ENCODE results near the gene ATF6. TPM values are rescaled to one million over a fixed set of nuclear protein-coding genes. Genes with fewer than 3 reads are reported as not detected.

ATF6 gene
- total RNA-seq, 1 experiment from 2014 or later = 16.4 TPM

DNA sequence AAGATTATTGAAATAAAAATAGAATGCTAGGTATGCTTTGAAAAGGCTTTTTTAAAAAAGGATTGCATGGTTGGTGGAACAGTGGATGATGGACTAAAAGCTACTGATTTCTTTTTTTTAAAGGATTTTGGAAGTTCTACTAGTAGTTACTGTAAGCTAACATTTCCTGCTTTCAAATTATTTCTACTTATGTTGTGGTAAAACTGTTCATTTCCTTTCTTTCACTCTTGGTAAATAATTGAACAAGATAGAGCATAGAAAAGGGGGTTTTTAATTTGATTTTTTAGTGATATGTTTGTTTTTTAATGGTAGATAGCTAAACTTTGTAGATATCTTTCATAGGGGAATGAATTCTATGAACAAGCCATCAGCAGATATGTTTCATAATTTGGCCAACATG is 153.1 kb downstream of the ATF6 start:
- ChIA-PET POLR2A (no interaction called here), CTCF (no interaction called here)
- in situ Hi-C loops (cut with HindIII; ENCODE audit: low pct_unique_long_range_greater_than_20kb, low sequenced_read_pairs) = no loop called here
- Histone ChIP-seq H3K36me3 (ENCODE audit: control insufficient read depth, insufficient read depth, low read length) (no peaks in the 10 kb centered on the region), H3K27ac (ENCODE audit: low read length) (no peak overlapping the region), H3K27me3 (ENCODE audit: control insufficient read depth, insufficient read depth, low read length) (no peaks in the 10 kb centered on the region), H3K4me3 (ENCODE audit: low read depth in 2 of 2, low read length in 2 of 2) (no peak overlapping the region), H3K4me1 (ENCODE audit: control insufficient read depth, insufficient read depth, low read length) (no peaks in the 10 kb centered on the region), H3K9me3 (ENCODE audit: control insufficient read depth, insufficient read depth, low read depth, low read length) (no peaks in the 10 kb centered on the region)
- ATAC-seq (no peak), DNase-seq (ENCODE audit: low read depth, low spot score) (no peak)
- TF ChIP-seq, protein P1, sequence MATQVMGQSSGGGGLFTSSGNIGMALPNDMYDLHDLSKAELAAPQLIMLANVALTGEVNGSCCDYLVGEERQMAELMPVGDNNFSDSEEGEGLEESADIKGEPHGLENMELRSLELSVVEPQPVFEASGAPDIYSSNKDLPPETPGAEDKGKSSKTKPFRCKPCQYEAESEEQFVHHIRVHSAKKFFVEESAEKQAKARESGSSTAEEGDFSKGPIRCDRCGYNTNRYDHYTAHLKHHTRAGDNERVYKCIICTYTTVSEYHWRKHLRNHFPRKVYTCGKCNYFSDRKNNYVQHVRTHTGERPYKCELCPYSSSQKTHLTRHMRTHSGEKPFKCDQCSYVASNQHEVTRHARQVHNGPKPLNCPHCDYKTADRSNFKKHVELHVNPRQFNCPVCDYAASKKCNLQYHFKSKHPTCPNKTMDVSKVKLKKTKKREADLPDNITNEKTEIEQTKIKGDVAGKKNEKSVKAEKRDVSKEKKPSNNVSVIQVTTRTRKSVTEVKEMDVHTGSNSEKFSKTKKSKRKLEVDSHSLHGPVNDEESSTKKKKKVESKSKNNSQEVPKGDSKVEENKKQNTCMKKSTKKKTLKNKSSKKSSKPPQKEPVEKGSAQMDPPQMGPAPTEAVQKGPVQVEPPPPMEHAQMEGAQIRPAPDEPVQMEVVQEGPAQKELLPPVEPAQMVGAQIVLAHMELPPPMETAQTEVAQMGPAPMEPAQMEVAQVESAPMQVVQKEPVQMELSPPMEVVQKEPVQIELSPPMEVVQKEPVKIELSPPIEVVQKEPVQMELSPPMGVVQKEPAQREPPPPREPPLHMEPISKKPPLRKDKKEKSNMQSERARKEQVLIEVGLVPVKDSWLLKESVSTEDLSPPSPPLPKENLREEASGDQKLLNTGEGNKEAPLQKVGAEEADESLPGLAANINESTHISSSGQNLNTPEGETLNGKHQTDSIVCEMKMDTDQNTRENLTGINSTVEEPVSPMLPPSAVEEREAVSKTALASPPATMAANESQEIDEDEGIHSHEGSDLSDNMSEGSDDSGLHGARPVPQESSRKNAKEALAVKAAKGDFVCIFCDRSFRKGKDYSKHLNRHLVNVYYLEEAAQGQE (IDR thresholded peaks at IDR 0.05; ENCODE audit: insufficient read depth in 1 of 2, low read depth in 2 of 2, low read length in 1 of 2) = no peak
- TF ChIP-seq TCF7L2 (IDR thresholded peaks at IDR 0.05; ENCODE audit: low read depth, low read length) (no peak), SIN3A (IDR thresholded peaks at IDR 0.05; ENCODE audit: borderline replicate concordance, insufficient read depth, low read depth, low read length) (no peak), POLR2AphosphoS5 (IDR thresholded peaks at IDR 0.05; ENCODE audit: low read depth, low read length) (no peak)
- TF ChIP-seq, protein P2, sequence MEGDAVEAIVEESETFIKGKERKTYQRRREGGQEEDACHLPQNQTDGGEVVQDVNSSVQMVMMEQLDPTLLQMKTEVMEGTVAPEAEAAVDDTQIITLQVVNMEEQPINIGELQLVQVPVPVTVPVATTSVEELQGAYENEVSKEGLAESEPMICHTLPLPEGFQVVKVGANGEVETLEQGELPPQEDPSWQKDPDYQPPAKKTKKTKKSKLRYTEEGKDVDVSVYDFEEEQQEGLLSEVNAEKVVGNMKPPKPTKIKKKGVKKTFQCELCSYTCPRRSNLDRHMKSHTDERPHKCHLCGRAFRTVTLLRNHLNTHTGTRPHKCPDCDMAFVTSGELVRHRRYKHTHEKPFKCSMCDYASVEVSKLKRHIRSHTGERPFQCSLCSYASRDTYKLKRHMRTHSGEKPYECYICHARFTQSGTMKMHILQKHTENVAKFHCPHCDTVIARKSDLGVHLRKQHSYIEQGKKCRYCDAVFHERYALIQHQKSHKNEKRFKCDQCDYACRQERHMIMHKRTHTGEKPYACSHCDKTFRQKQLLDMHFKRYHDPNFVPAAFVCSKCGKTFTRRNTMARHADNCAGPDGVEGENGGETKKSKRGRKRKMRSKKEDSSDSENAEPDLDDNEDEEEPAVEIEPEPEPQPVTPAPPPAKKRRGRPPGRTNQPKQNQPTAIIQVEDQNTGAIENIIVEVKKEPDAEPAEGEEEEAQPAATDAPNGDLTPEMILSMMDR (IDR thresholded peaks at IDR 0.05) = no peak
- intact Hi-C loops (cut with micrococcal nuclease; ENCODE audit: unreplicated experiment) = no loop called here
- BruUV-seq (replicated peaks) = no TSS peak

DNA sequence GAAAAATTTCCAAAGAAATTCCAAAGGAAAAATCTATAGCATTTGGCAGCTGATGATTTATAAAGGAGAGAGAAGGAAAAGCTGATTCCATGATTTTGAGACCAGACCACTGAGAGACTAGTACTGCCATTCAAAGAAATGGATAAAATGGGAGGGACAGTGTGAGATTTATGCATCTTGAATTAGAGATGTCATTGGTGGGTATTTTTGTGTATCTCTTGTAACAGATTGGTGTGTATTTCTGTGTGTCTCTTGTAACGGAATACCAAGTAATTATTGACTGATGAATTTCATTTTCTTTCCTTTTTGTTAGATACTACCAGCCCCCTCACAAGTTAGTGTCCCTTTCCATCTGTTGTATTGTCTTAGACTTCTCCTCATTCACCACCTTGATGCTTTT is 155.4 kb downstream of the ATF6 start:
- ChIA-PET CTCF (no interaction called here), POLR2A (interaction anchor here (0.7 kb wide), 1 partner anchor 172 kb away, joined by 3 read pairs; no protein-coding TSS in a partner anchor)
- Histone ChIP-seq H3K9me3 (ENCODE audit: control insufficient read depth, insufficient read depth, low read depth, low read length) (no peaks in the 10 kb centered on the region), H3K4me3 (ENCODE audit: low read depth in 2 of 2, low read length in 2 of 2) (no peak overlapping the region), H3K27me3 (ENCODE audit: control insufficient read depth, insufficient read depth, low read length) (no peaks in the 10 kb centered on the region), H3K27ac (ENCODE audit: low read length) (no peak overlapping the region), H3K36me3 (ENCODE audit: control insufficient read depth, insufficient read depth, low read length) (no peaks in the 10 kb centered on the region), H3K4me1 (ENCODE audit: control insufficient read depth, insufficient read depth, low read length) (no peaks in the 10 kb centered on the region)
- no TSS peak for BruUV-seq (replicated peaks)
- in situ Hi-C loops (cut with HindIII; ENCODE audit: low pct_unique_long_range_greater_than_20kb, low sequenced_read_pairs) = no loop called here
- no peak for ATAC-seq
- intact Hi-C loops (cut with micrococcal nuclease; ENCODE audit: unreplicated experiment) = loop anchor here (10.0 kb wide), 1 partner anchor 47 kb away; no protein-coding TSS in a partner anchor
- TF ChIP-seq, protein P2 (IDR thresholded peaks at IDR 0.05) = no peak
- DNase-seq (ENCODE audit: low read depth, low spot score) = no peak

Measured in Panc1 (cell line).